Fibroblast of the aortic adventitia (primary cell): Measurements from ENCODE around the gene GPBP1. TPM values are rescaled to one million over a fixed set of nuclear protein-coding genes. Genes with fewer than 3 reads are reported as not detected.
A peak's percentile ranks its signal among the peaks of the same experiment; 100 is the strongest.

ENCODE experiments used
- DNase-seq: peaks from one replicate; pipeline ENCODE4 v3.0.0-alpha.2; 2010; ENCODE audit warnings: low read depth
- H3K4me3 ChIP-seq: 2 replicates; pipeline ENCODE4 v1.5.1; 2011; ENCODE audit warnings: low read depth, mild to moderate bottlenecking, control low read depth, low read length, moderate library complexity
- total RNA-seq: library from RNA; depleted of rRNA; stranded (reverse); fragments of >200 nt; gene quantifications from 2 replicates; pipeline ENCODE4 v1.2.3, GENCODE V29; 2012; ENCODE audit warnings: low replicate concordance
- TF ChIP-seq, protein P1 (sequence below): IDR thresholded peaks from 2 replicates; pipeline ENCODE4 v1.5.1; 2011; ENCODE audit warnings: mild to moderate bottlenecking, low read length, control low read depth, inconsistent platforms; ENCODE audit not compliant: insufficient read depth

Gene GPBP1, protein sequence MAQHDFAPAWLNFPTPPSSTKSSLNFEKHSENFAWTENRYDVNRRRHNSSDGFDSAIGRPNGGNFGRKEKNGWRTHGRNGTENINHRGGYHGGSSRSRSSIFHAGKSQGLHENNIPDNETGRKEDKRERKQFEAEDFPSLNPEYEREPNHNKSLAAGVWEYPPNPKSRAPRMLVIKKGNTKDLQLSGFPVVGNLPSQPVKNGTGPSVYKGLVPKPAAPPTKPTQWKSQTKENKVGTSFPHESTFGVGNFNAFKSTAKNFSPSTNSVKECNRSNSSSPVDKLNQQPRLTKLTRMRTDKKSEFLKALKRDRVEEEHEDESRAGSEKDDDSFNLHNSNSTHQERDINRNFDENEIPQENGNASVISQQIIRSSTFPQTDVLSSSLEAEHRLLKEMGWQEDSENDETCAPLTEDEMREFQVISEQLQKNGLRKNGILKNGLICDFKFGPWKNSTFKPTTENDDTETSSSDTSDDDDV
- total RNA-seq: 73.6 and 113 TPM in 2 replicates

DNA sequence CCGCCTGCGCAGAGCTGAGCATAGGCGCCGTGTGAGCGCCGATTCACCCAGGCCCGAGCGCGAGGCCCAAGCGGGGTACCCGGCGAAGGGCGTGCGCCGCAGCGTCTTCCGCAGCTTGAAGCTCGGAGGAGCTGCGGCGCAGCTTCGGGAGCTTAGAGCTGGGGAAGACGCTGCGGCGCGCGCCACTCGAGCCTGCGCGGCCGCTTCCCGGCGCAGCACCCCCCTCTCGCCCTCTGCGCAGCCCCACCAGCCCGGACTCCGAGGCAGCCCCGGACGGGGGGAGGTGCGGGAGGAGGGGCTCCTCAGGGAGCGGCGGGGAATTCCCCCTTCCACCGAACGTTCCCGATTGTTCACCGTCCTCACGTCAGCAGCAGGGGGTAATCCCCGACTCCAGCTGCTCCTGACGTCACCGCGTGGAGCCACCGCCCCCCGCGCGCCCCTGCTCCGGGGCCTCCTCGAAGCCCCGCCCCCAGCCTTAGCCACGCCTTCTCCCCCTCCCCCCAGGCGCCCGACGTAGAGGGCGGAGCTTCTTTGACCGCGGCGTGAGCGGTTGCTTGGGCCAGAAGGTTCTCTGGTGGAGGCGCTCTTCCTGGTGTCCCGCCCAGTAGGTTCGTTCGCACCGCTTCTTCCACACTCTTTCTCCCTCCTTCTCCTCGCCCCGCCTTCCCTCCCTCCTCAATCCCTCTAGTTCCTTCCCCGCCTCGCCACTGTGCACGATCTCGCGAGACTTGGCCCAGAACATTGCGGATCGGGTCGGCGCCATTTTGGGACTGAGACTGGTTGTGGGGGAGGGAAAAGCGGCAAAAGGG is at the start of gene GPBP1:
Gene GPBP1 (plus strand): TSS at position 741 of the 809 bp plus-strand sequence. CDS start 40,072 bp downstream, outside the sequence.
- peak within 1 kb of the TSS; percentile 95 for H3K4me3 ChIP-seq
- TF ChIP-seq, protein P1, sequence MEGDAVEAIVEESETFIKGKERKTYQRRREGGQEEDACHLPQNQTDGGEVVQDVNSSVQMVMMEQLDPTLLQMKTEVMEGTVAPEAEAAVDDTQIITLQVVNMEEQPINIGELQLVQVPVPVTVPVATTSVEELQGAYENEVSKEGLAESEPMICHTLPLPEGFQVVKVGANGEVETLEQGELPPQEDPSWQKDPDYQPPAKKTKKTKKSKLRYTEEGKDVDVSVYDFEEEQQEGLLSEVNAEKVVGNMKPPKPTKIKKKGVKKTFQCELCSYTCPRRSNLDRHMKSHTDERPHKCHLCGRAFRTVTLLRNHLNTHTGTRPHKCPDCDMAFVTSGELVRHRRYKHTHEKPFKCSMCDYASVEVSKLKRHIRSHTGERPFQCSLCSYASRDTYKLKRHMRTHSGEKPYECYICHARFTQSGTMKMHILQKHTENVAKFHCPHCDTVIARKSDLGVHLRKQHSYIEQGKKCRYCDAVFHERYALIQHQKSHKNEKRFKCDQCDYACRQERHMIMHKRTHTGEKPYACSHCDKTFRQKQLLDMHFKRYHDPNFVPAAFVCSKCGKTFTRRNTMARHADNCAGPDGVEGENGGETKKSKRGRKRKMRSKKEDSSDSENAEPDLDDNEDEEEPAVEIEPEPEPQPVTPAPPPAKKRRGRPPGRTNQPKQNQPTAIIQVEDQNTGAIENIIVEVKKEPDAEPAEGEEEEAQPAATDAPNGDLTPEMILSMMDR: no peak
- DNase-seq: peak; percentile 100

DNA sequence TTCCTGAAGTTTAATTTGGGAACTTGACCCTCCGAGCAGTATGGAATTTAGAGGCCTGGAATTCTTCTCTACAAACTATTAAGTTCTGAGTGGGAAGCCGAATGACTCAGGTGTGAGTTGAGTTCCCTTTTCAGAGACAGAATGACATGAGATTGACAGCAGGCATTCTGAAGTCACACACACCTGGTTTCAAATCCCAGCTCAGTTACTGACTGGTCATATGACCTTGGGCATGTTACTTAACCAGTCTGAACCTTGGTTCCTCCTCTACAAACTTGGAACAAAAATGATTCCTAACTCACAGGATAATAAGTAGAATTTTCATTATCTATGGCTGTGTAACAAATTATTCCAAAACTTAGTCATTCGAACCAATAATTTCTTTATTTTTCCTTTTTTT is 45.5 kb upstream of the GPBP1 start:
- DNase-seq: no peak
- TF ChIP-seq, protein P1: no peak
- no peak overlapping the region for H3K4me3 ChIP-seq

DNA sequence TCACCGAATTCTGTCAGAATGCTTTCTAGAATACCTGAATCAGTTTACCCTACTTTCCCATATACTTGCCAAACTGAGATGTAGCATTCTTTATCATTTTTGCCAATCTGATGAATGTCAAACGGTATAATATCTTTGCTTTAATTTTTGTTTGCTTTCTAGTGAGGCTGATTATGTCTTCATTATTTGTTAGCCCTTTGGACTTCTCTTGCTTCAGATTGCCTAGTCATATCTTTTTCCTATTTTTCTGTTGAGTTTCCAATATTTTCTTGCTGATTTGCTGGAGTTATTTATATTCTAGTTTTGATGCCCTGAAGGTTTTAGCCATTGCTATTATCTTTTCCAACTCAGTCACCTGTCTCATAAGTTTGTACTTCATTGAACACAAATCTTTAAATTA is 40.3 kb upstream of the GPBP1 start:
- TF ChIP-seq, protein P1: no peak
- DNase-seq: no peak
- H3K4me3 ChIP-seq: no peak overlapping the region

DNA sequence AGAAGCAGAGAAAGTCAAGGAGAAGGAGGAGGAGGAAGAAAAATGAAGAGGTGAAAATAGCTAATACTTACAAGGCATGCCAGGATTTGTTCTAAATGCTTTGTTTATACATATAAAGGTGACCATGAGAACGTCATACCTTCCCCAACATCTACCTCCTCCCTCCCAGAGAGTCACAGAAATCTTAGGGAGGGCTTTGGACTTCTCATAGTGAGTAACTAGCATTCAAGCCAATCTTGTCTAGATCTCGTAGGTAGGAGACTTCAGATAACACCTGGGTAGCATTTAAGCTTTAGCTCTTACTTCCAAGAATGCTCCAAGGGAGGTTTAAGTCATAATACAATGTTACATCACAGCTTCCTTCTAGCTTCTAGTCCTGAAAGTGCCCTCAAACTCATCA is 36.5 kb upstream of the GPBP1 start:
- TF ChIP-seq, protein P1: no peak
- no peak overlapping the region for H3K4me3 ChIP-seq
- DNase-seq: no peak

DNA sequence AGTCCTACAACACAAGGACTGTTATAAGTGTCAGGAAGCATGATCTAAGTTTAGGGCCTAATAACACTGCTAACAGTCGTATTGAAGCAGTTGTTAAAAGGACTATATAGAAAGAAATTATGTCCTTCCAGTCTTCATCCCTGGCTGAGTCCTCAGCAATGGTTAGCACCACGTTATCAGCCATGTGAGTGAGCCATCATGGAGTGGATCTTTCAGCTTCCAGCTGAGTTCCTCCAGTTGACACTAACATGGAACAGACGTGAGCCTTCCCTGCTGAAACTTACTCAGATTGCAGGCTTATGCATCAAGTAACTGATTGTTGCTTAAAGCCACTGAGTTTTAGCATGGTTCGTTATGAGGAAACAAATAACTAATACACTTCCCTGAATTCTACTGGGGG is 21.5 kb upstream of the GPBP1 start:
- TF ChIP-seq, protein P1: no peak
- H3K4me3 ChIP-seq: no peak overlapping the region
- no peak for DNase-seq

DNA sequence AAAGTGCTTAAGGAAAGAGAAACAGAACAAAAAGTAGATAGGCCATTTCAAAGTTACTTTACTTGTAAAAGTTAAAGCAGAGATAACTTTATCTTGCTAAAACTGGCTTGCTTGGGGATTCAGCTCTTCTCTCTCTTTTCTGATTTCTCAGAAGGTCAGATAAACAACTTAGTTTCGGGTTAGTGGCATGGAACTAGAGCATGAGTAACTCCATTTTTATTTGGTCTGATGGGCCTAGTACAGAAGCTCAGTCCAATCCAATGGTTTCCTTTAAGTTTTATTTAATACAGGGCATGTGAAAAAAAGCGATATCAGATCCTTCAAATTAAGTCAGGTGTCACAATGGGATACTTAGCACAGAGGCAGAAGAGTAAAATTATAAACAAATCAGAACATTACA is 18.8 kb upstream of the GPBP1 start:
- no peak overlapping the region for H3K4me3 ChIP-seq
- TF ChIP-seq, protein P1: no peak
- no peak for DNase-seq
